Right ventricle myocardium inferior (tissue), 1 donor: ENCODE measurements around the gene STEAP1B. TPM values are rescaled to one million over a fixed set of nuclear protein-coding genes. Genes with fewer than 3 reads are reported as not detected.

Source experiments
- ATAC-seq: fragments of 200-7000 bp; cut with Tn5 transposase; one replicate; pipeline ENCODE4 v1.9.1; 2020; ENCODE audit warnings: mild to moderate bottlenecking, moderate library complexity
- DNase-seq: peaks from one replicate; pipeline ENCODE4 v3.0.0; 2021; ENCODE audit errors: missing footprints
- intact Hi-C: fragments of 100-400 bp; cut with DNase I; formaldehyde crosslinking; loops from one replicate; pipeline ENCODE4 v1.11.0; 2022
- total RNA-seq: library from RNA; stranded (reverse); fragmentation: NEBNext Ultra II Directional; extraction: Animal tissue kit (Norgen Biotek cat#: 25700); gene quantifications from one replicate; pipeline ENCODE4 v1.2.1, GENCODE V29; 2021
- donor health status: DM: no; HTN: yes; CAD: no; lungs with severe emphysema.

The STEAP1B gene
- total RNA-seq, 1 donor from 2014 or later = not detected

DNA sequence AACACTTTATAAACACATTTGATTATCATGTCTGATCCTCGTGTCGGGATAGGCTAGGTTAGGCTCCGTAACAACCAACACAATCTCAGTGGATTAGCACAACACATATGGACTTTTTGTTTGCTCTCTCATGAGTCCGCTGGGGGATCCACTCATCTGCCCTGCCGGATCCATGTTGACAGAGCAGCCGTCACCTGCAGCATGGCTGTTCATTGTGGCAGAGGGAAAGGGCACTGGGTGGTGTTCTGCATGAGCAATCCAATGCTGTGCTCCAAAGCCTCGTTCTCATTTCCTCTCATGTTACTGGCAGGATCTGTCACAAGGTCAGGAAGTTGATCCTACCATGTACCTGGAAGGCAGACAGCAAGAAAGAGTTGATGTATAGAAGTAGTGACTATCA, 80.5 kb downstream of the STEAP1B start:
- ATAC-seq (no peak), DNase-seq (no peak)
- intact Hi-C loops = no loop called here

DNA sequence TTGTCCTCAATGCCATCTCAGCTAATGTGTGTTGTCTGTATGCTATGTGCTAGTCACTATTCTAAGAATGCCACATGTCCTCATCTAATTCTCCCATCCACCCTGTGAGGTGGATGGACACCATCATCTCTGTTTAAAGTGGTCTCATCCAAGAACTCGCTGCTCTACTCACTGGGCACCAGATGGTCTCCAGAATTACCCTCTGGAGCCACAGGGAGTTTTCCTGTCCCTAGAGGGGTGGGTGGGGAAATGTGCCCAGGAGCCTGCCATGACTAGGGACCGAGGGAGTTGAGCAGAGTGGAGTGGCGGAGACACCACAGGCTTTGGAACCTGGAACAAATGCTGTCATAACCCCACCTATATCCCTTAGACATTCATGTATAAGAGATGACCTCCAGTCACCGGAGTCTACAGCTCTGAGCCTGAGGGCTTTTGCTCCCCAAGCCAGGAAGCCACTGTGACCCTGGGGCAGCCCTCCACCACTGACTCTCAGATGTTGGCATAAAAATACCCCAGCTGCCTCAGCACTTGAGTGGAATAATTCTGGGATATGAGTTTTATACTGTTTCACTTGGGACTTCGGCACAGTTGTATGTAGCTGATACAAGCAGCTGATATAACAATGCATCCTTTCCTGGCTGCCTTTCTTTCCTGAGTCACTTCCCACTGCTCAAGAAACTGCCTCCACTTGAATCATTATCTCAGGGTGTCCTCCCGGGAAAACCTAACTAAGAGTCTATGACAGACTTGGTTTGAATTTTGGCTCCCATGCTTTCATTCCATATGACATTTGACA, 81.5 kb downstream of the STEAP1B start:
- ATAC-seq = no peak
- intact Hi-C loops = no loop called here
- DNase-seq = no peak

- ATAC-seq = no peak
- intact Hi-C loops = no loop called here
- no peak for DNase-seq
Measured at GRCh38 chr7:22417841-22418240, 82.1 kb downstream of the STEAP1B start.

DNA sequence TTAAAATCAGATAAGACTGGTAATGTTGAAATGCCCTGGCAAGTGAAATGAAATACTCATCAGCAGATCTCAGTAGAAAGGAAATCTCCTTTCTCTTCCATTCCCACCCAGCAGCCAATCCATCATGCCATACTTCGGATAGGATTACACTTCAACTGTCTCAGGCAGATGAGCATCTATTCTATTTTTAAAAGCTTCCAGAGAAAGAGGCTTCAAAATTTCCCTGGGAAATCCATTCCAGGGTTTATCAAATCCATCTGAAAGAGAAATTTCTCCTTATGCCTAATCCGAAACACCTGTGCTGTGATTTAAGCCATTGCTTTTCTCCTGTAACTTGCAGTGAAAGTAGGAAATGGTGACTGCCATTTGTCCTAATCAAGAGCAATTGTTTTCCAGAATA, 82.6 kb downstream of the STEAP1B start:
- intact Hi-C loops = no loop called here
- ATAC-seq (no peak), DNase-seq (no peak)

- ATAC-seq = no peak
- intact Hi-C loops = no loop called here
Measured at GRCh38 chr7:22414424-22414823, 85.6 kb downstream of the STEAP1B start.

DNA sequence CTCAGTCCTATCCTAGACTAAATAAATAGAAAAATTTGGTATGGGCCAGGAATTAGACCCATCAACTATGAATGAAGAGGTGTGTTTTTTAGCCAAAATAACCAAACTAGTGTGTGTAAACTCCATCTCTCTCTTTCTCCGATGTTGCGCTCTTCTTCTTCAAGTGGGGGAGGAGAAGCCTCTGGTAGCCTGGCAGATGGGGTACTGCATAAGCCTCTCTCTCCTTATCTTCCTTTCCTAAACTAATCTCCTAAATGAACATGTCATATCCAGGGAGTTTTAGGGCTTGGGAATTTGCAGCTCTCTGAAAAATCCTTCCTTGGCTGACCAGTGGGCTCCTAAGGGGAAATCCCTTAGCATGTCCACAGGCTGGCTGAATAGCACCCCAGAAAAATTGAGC, 86.8 kb downstream of the STEAP1B start:
- no peak for ATAC-seq
- intact Hi-C loops = no loop called here
- no peak for DNase-seq

More at GRCh38 chr7:22414424-22414823, 85.6 kb downstream of the STEAP1B start:
- DNase-seq = no peak

GRCh38 chr7:22411977-22412693, 87.9 kb downstream of the STEAP1B start:
- no peak for ATAC-seq
- intact Hi-C loops = no loop called here
- no peak for DNase-seq

DNA sequence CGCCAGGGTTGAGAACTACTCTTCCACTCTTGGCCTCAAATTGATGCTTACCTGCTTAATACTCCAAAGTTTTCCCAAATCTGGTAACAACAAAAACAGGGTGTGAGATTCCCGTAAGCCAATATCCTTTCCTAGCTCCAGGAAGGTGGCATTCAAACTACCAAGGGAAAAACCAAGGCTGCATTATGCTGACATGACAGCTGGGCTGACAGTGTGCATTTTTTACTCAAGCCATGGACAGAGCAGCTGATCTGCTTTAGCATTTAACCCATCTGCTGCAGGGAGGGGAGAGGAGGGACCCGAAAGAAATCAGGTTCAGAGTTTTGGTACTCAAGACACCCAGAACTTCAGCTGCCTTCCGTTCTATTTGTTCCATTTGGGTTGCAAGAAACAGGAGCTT, 93.3 kb downstream of the STEAP1B start:
- intact Hi-C loops = no loop called here
- ATAC-seq = no peak
- no peak for DNase-seq

DNA sequence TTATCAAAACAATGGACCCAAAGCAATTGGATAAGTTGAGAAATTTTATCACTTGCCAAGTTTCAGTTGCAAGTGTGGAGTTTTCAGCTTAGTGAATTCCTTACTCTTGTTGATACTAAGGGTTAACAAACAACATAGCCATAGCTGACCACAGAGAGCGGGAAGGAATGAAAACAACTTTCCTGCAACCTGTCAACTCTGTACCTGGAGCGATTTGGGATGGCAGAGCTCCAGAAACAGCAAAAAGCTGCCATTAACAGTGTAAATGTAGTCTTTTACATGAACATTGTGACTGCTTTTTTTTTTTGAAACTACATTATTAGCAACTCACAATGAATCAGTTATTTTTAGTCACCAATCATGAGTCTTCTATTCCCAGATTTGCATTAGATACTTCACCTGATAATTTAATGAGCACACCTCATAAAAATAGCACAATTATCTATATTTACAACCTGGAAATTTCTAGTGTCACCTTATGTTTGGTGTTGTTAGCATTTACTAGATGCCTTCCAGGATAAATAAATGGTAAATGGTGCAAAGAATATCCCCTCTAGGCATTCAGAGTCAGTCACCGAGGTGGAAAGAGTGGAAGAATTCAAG, 95.5 kb downstream of the STEAP1B start:
- no peak for ATAC-seq
- intact Hi-C loops = no loop called here
- DNase-seq = no peak

- no peak for ATAC-seq
- DNase-seq = no peak
- intact Hi-C loops = no loop called here
Measured at GRCh38 chr7:22403344-22403743, 96.6 kb downstream of the STEAP1B start.

DNA sequence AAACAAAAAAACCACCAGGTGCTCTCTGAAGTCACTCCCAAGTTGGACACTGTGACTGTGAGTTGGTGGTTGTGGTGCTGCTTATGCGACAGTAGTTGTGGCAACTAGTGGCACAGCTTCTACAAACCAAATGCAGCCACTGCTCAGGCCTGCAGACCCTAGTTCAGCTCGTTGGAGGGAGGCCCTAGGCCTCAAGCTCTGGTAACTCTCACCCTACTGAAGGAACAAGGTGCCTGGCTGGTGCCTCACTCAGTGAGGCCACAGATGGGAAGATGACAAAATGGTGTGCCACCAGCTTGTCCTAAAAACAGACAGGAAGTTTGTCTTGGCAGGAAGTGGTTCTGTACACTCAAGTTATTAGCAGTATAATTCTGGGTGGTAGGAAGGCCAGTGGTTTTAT, 97.7 kb downstream of the STEAP1B start:
- ATAC-seq = no peak
- intact Hi-C loops = no loop called here
- peak; percentile 61 for DNase-seq

GRCh38 chr7:22400936-22401553, 98.9 kb downstream of the STEAP1B start:
- intact Hi-C loops = no loop called here
- no peak for DNase-seq
- ATAC-seq = no peak

DNA sequence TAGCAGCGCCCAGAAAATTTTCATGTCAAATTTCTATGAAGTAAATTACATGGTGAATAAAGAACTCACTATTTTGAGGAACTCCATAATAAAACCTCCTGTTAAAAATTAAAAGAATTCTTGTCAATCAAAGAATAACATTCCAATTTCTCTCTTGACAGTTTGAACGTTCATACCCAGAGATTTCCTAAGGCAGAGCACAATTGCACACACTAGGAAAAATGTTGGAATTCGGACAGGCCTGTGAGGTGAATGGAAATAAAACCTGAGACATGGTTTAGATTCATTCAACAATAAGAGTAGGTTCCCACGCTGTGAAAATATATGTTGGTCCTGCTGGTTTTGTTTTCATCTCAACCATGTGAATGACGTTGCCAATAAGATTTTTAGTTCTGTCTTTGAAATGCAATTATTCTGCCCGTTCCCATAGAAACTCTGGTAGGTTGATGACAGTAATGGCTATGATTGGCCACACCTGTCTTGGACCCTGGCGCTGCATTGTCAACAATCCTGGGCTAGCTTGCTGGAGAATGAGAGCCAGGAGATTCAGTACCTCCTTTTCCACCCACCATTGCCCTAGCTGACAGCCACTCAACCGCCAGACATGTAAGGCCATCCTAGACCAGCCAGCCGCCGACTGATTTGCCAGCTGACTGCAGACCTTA, 99.7 kb downstream of the STEAP1B start:
- intact Hi-C loops = no loop called here
- DNase-seq = no peak
- ATAC-seq = no peak

DNA sequence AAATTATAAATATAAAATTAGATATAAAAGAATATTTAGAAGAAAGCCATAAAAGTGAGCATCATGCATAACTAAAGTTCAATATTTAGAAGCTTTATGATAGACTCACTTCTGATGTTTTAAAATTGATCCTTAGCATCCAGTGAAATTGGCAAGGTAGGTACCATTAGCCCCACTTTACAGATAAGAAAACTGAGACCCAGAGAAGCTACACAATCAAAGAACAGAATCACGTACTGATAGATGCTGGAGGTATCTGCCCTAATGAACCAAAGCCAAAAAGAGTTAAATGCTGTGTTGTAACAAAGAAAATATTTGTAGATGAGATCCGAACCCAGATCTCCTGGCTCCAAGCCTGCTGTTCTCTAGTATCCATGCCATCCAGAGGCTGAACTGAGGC, 100.4 kb downstream of the STEAP1B start:
- DNase-seq (no peak), ATAC-seq (no peak)
- intact Hi-C loops = no loop called here

GRCh38 chr7:22399091-22399490, 100.9 kb downstream of the STEAP1B start:
- ATAC-seq = no peak
- intact Hi-C loops = no loop called here
- DNase-seq = no peak

- intact Hi-C loops = no loop called here
- DNase-seq (no peak), ATAC-seq (no peak)
Measured at GRCh38 chr7:22397981-22398380, 102.0 kb downstream of the STEAP1B start.

GRCh38 chr7:22395222-22395621, 104.8 kb downstream of the STEAP1B start:
- ATAC-seq = no peak
- DNase-seq = no peak
- intact Hi-C loops = no loop called here

DNA sequence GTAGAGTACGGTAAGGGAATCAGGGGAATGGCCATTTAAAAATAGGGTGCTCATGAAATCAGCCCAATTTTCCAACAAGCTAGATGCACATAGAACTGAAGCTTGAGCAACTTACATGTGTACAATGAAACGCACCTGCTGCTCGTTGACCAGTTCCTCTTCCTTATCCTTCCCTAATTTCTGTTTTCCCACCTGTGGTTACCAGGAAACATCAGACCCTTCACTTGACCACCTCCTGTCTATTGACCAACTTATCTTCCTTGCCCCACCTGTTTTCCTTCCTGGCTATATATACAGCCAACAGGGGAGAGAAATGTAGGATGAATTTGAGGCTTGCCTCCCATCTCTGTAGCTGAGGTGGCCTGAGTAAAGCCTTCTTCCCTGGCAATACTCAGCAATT, 105.2 kb downstream of the STEAP1B start:
- ATAC-seq = no peak
- no peak for DNase-seq
- intact Hi-C loops = no loop called here
